ENCODE data around the gene MSRB1.

Gene MSRB1

DNA sequence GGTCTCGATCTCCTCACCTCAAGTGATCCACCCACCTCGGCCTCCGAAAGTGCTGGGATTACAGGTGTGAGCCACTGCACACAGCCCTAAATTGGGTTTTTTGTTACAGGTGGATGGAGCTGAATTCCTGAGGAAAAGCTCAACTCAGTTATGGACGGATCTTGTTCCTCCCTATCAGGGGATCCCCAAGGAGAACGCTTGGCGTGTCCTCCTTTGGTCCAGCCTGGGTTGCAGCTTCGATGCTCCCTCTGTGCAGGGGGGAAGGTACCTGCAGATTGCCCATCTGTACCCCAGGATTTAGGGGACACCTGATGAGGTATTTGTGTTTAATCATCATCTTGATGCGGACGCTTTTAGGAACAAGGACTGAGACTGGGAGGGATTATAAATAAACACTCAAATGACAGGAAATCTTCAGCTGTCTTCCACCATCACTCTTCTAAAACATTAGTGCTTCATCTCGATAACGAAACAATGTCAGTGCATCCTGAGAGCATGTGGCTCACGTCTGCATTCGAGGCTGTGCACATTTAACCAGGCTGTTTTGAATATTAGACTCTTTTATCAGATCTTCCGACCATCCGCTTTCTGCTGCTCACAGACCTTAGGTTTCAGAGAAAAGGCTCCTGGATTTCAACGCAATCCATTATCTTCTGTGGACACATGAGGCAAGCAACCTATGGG lies 52.8 kb downstream of the MSRB1 start:
- DNase-seq: peak; percentile 2

All from NCI-H526 treated with DMSO at 0.1 percent for 48 hours (cell line).